GM12874 (cell line): Measurements from ENCODE around the gene MSRB3.

Experiments used
- TF ChIP-seq, protein P1 (sequence below): IDR thresholded peaks from 2 replicates; pipeline ENCODE4 v1.5.1; 2011; ENCODE audit warnings: low read depth, mild to moderate bottlenecking, control low read depth, low read length, moderate library complexity; ENCODE audit not compliant: insufficient read depth

MSRB3 gene

DNA sequence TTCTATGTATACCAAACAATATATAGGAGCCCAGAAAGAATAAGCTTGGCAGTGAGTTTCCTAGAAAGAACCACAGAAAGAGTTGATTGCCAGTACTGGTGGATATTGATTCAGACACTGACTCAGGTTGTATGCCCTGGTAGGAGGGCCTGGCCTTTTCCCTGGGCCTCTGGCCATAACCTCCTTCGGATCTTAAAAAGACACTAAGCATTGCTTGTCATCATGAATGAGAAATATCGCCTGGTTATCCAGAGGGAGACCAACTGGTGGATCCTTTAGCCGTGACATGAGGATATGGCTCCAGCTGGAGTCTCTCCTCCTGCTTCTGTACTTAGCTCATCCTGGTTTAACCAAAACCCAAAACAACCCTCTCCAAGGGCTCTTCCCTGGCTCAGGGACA, 231.5 kb downstream of the MSRB3 start:
- TF ChIP-seq, protein P1, sequence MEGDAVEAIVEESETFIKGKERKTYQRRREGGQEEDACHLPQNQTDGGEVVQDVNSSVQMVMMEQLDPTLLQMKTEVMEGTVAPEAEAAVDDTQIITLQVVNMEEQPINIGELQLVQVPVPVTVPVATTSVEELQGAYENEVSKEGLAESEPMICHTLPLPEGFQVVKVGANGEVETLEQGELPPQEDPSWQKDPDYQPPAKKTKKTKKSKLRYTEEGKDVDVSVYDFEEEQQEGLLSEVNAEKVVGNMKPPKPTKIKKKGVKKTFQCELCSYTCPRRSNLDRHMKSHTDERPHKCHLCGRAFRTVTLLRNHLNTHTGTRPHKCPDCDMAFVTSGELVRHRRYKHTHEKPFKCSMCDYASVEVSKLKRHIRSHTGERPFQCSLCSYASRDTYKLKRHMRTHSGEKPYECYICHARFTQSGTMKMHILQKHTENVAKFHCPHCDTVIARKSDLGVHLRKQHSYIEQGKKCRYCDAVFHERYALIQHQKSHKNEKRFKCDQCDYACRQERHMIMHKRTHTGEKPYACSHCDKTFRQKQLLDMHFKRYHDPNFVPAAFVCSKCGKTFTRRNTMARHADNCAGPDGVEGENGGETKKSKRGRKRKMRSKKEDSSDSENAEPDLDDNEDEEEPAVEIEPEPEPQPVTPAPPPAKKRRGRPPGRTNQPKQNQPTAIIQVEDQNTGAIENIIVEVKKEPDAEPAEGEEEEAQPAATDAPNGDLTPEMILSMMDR: no peak

DNA sequence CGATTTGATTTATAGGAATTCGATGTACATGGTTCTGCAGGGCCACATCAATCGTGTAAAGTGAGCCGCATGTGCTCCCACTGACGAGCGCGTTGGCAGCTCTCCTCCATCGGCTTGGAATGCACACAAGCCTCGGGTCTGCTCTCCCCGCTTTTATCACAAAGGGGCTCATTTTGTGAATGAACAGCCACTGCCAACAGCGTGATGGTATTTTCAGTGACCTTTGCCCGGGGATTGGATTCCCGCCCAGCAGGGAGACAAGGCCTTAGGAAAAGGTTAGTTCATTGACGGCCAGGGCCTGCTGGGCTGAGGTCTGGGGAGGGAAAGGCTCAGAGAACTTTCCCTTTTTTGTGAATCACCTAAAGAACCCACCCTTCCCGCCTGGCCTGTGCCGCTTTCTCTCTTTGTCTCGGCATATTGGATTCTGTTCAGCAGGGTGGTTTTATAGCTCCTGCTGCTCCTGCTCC, 232.1 kb downstream of the MSRB3 start:
- TF ChIP-seq, protein P1: no peak

DNA sequence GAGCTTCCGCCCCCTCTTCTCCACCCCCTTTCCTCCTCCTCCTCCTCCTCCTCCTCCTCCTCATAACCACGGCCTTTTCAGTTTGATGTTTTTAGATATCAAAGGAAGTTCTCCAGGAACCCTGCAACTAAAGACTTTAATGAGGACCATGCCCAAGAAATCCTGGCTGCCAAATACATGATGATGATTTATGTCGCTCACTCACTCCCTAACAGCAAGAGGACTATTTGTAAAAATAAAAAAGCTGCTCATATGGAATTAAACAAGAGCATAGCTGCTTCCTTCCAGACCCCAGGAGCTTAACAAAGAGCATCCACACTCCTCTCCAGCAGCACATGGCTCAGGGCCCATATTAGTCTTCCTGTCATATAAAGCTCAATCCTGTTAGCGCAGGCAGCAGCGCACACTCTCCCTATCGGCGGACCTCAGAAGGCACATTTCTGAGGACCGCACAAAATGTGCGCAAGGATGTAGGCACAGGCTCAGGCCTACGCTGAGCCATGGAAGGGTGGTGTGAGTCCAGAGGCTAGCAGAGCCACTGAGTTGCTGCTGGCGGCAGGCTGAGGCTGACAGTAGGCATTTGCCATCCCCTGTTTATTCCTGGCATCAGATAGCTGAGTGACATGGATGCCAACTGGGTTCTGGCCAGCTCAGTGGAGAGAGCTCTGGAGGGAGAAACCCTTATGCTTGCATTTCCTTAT, 232.8 kb downstream of the MSRB3 start:
- TF ChIP-seq, protein P1: no peak

DNA sequence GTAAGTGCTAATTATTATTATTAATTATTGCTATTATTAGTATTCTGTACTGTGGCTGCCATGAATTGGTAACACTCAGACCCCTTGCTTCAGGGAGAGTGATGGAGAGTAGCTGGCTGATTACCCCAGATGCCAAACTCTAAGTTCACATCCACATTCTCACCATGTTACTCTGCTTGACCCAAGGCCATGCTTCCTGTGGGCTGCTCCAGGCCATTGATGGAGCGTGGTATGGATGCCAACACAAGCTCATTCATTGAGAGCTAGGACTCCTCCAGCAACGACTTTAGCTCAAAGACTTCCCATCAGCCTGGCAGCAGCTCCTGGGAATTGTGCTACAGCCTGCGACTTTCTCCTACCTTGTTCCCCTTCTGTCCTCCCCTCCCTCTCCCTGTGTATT, 233.4 kb downstream of the MSRB3 start:
- TF ChIP-seq, protein P1: no peak
